ENCODE results near the gene CD48.
"Not testable (repeated sequence)": the region's sequence is repeated elsewhere in the genome, so short reads cannot be mapped to it uniquely, and the experiment has no call there.

The CD48 gene

DNA sequence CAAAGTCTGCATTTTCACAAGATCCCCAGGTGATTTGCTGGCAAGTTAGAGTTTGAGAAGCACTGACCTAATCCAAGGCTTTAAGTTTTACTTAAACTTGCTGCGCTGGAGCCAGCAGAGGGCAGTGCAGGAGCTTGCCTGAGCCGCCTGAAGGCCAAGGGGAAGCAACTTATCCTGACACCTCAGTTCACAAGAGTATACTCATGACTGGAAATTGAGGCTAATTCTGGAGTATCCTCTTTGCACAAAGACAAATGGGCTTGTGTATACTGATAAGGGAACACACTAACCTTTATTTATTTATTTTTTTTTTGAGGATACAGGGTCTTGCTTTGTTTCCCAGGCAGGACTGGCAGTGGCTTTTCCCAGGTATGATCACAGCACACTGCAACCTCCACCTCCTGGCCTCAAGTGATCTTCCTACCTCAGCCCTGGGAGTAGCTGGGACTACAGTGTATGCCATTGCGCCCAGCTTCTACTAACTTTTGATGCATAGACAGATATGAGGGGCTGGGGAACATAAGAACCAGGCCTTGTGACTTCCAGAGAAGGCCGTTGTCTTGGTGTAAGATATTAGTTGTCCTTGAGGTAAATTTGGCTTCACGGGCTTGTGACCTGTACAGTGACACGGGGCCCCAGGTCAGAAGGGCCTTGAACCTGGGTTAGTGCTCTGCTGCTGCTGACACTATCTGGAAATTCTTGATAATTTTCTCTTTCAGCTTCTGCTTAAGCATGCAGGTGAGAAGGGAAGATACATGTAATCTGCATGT lies 35.8 kb downstream of the CD48 start:
- peak; percentile 70 to 73 for ATAC-seq

DNA sequence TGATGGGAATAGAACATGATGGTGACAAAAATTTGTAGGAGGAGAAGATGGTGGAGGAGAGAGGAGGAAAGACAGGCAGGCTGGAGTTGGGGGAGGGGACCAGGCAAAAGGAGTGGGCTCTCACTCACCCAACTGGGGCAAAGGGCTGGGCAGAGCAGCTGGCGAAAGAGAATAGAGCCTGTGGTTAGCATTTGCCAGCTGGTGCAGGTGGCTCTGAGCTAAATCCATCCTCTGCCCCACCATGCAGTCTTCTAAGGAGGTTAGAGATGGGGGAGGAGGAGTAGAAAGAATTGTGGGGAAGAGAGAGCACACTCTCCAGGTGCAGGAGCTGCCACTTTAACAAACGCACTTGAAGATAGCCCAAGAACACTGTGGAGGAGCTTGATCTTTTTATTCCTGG lies 37.2 kb downstream of the CD48 start:
- no peak for ATAC-seq

DNA sequence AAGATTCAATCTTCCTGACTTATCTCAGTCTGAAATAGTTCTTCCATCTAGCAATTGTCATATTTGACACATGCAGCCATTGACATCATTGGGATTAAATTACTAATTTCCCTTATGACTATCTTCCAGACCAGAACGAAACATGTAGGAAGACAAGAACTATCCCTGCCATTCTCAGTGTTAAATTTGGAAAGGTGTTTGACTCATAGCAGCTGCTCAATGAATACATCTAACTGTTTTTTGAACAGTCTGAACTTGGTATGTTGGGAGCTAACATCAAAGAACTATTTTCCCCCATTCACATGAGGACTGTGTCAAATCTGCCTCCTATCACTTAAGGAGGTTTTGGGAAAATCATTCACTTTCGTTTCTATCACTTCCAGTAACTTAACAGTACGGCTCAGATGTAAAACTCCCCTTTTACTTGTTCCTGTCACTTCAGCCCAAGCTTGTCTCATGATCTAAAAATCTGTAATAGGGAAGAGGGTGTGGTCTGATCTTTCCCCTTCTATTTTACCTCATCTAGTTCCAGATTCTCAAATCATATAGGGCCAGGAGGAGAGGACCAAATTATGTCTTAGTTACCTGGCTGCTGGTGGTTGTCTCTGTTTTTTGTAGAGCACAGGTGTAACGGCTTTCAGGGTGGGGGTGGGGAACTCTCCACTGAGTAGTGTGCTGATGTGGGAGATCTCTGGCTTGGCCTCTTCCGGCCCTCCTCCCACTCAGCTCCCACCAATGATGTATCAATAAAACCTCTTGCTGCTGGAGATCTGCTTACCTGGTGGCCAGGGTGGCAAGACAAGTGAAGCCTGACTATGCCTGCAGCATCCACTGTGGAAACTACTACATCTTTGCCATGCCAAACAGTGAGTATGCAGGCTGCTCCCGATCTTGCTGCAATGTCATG lies 38.6 kb downstream of the CD48 start:
- peak; percentile 29 to 46 for ATAC-seq

DNA sequence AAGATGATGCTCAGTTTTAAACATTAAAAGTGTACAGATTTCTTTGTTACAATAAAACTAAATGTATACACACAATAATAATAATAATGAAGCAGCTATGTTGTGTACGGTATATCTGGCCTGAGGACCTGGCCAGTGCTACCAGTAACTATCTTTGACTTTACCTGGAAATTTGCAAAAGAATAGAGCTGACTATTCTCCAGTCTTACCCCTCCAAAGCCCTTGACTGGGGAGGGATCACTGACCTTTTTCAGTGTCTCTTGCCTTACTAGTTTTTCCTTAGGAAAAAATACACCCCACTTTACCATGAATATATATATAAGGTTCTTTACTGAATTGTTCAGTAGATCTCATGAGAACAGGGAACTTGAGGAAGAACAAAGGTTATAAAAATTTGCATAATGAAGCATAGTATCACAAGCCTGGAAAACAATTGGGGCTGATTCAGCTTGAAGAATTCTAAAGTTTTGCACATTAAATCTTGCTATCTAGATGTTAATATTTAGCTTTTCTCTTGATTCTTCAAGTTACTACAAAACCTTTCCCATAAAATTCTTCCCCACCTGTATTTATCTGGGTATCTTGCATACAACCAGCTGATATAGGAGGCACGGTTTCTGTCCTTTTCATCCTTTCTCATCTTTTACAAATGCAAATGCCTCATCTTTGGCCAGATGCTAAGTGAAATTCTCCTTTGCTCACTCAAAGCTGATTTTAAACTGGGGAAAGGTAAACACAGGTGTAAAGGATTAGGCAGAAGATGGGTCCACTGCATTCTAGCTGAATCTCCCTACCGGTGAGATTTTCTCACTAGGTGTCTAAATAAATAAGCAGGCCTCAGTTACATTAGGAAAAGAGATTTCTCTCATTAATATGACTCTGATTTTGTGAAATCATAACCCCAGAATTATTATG lies 39.8 kb downstream of the CD48 start:
- no peak for ATAC-seq

DNA sequence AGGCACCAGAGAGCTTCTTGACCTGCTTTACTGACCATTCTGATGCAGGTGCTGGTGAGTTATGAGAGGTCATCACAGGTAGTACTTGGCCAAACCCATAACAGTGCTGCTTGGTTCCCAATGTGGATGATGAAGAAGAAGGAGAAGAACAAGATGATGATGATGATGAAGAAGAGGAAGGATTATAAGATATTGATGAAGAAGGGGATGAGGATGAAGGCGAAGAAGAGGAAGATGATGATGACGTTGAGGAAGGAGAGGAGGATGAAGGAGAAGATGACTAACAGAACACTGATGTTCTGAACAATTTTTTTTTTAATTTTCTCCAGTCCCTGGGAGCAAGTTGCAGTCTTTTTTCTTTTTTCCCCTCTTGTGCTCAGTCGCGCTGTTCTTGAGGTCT lies 40.9 kb downstream of the CD48 start:
- ATAC-seq = no peak

DNA sequence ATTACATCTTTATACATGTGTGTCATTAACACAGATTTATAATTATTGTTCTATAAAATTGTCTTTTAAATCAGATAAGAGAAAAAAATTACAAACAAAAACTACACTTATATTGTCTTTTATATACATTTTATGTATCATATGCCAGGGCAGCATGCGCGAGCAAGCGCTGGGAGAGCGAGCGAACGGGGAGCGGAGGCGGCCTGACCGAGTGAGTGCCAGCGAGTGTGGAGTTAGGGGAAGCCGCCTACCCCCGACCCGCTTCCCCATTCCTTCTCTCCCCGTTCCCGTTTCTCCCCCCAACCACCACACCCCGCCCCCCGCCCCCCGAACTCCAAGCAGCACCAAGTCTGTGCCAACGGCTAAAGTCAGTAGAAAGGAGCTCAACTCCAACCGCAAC lies 41.8 kb downstream of the CD48 start:
- no peak for ATAC-seq

DNA sequence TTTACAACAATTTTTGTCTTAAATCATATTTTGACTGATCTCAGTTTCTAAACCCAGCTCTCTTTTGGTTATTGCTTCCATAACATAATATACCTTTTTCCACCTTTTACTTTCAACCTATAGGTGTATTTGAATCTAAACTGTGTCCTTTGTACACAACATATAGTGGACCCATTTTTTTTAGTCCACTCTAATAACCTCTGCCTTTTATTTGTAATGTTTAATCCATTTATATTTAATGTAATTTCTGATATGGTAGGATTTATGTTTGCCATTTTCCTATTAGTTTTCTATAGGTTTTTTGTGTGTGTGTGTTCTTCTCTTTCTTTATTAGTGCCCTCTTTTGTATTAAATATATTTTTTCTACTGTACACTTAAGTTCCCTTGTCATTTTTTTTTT lies 42.3 kb downstream of the CD48 start:
- ATAC-seq = no peak

DNA sequence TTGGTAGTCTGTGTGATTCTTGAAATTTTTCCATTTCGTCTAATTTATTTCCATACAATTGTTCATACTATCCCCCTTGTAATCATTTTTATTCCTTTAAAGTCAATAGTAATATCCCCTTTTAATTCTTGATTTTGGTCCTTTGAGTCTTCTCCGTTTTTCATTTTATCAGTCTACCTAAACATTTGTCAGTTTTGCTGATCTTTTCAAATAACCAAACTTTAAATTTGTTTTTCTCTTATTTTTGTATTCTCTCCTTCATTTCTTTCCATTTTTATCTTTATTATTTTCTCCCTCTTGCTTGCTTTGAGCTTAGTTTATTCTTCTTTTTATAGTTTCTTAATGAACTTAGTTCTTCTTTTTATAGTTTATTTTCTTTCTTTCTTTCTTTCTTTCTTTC lies 43.7 kb downstream of the CD48 start:
- no peak for ATAC-seq

DNA sequence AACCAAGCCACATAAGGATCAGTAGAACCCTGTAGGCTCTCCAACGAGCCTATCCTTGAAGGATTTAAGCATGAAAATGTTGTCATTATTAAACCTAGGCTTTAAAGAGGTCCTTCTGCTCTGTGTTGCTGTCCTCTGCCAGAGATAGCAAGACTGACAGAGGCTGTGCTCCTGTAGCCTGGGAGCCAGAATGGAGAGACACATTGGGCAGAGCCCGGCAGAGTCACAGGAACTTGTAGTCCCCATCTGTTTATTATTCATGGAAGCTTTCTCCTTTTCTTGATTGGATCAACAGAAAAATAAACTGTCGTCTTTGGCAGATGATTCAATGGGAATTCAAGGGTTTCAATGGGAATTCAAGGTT lies 45.6 kb downstream of the CD48 start:
- no peak for ATAC-seq

DNA sequence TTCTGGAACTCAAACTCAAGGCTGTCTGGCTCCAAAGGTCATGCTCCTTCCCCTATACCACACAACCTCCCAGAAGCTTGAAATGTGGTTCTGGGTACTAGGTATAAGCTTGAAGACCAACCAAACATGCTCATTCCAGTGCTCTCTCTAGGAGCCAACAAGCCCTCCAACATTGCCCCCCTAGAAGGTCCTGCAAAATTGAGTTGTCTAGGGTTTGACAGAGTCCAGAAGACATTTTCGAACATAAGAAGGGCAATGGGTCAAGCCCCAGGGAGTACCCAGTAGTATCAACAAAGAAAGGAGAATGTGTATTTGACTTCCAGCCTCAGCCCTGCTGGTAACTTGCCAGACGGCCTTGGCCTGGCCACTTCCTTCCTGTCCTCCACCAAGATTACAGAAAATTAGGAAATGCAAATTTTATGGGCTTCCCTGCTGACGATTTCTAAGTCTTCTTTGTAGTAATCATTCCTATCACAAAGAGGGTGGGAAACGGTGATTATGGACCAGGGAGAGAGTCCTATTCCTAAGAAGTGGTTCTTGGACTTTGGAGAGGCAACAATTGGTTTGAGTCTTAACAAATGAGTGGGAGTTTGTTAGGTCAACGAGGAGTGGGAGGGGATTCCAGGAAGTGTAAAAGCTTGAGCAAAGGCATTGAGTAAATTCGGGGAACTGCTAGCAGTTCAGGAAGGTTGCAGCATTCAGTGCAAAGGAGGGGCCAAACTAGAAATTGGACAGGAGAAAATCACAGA lies 46.1 kb downstream of the CD48 start:
- ATAC-seq = peak in 1 of 2 donors; percentile 31

DNA sequence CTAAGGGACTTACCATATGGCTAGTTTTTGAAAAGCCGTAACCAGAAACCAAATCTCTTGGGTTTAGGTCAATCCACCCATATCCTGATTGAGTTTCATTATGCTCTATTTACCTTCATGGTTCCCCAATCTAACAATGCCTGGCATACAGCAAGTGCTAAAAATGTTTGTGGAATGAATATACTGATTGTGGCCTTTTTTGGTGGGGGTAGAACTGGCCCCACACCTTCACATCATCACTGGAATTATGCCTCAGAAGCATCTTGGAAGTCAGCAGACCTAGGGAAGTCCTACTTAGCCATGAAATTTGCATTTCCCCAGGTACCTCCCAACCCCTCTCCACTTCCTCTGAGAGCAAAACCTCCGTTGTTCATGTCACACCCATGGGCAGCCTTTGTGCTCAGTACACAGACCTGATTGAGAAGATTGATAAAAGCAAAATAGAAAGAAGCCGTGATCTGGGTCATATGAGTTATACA lies 47.0 kb downstream of the CD48 start:
- ATAC-seq = peak; percentile 82 to 86

DNA sequence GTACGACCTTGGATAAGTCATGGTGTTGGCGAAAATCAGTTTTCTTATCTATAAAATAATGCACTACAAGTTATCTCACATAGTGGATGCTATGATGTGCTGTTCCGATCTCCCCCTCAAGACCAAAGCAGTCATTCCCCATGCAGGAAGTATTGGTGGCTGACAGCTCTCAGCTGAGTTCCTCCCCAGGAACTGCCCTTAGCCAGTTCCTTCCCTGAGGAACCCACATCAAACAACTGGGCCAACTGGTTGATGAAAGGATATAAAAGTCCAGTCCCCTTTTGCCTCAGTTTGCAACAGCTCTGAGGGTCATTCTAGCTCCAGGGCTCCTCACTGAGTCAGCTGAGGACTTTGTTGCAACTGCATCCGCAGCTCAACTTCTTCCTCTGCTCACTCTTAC lies 48.7 kb downstream of the CD48 start:
- no peak for ATAC-seq

DNA sequence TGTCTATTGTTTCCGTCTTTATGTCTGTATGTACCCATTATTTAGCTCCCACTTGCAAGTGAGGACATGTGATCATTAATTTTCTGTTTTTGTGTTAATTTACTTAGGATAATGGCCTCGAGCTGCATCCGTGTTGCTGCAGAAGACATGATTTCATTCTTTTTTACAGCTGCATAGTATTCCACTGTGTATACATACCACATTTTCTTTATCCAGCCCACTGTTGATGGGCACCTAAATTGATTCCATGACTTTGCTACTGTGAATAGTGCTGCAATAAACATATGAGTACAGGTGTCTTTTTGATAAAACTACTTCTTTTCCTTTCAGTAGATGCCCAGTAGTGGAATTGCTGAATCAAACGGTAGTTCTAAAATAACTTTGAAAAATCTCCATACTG lies 52.1 kb downstream of the CD48 start:
- ATAC-seq = no peak

DNA sequence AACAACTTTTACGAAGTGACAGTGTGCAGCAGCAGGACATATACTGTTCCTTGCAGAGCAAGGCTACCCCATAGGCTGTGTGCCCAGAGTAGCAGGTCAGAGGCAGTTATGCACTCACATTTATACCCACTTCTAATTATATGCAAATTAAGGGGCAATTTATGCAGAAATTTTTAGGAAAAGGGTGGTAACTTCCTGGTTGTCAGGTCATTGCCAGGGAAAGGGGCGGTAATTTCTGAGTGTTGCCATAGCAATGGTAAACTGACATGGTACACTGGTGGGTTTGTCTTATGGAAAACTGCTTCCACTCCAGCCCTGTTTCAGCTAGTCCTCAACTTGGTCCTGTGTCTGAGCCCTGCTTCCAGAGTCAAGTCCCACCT lies 52.8 kb downstream of the CD48 start:
- ATAC-seq = no peak

DNA sequence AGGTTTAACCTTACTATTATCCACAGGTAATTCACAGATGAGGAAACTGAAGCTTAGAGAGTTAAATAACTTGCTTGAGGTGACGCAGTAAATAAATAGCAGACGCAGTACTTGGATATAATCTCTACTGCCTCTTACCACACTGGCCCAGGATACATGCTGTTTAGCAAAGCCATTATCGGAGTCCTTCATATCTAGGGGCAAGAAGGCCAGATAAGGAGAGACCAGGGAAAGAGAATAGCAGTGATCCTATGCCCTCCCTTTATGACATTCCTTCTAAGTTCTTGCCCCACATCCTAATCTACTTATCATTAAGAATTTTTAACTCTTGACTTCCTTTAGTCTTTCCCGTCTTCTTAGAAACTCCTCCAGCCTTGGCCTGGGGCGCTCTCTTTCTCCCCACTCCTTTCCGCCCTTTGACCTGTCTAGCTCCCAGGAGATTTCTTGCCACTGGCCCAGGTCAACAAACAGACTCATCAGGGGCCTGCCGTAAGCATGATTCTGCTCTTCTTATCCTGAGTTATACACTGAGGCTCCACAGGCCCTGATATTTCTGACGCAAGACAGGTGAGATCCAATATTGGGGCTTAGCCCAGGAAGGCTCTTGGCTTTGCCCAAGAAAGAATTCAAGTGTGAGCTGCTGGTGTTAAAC lies 53.3 kb downstream of the CD48 start:
- ATAC-seq = no peak

DNA sequence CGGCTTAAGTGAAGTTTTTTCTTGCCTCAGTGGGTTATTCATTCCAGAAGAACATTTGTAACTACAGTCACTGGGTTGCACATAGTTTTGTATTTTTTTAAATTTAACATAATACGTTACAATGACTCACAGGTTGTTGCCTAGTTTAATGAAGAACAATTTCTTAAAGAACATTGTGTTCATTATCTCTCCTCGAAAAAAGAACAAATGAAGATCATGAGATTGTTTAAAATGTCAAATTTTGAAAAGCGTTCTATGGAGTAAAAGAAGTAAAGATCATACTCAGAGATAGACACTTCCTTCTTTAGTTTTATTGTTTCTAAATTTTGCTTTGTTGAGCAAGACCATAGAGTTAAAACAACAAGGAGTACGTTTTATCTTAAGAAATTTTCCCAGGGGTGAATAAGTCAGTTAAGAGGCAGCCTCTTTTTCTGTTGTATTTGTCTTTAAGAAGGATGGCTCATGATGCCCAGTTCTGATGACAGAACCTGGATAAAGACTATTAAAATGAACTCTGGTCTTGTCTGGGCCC lies 54.3 kb downstream of the CD48 start:
- ATAC-seq = peak; percentile 35 to 66

DNA sequence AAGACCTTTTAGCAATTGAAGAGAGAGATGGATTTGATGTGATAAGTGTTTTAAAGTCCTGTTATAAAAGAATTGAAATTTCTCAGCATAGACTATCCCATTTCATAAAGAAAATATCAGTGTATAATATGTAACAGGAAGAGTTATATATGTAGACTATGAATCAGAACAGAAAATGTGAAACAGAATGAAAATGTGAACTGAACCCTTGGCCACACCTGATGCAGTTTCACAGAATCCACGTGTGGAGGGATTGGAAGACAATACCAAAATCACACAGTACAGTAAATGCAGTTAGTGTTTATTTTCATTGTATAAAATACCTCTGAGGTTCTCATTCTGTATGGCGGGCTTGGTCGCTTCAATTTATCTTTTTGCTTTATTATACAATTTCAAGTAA lies 54.9 kb downstream of the CD48 start:
- peak; percentile 57 to 64 for ATAC-seq

DNA sequence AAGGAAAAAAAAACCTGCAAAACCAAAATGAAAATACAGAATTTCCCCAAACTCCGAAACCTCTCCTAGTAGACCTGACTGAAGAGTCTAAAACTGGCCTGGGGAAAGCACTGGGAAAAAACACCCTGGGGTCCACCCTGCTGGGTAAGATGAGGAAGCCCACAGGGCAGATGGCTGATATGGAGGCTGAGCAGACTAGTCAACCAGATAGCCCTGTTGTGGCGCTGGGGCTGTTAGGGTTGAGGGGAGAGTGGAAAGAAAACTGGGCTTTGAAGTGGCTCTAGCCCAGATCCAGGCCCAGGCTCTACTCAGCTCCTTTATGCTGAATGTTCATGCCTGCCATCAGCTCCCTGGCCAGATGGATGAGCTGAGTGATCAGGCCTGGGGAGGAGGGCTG lies 58.0 kb downstream of the CD48 start:
- peak in 1 of 2 donors; percentile 29 for ATAC-seq

DNA sequence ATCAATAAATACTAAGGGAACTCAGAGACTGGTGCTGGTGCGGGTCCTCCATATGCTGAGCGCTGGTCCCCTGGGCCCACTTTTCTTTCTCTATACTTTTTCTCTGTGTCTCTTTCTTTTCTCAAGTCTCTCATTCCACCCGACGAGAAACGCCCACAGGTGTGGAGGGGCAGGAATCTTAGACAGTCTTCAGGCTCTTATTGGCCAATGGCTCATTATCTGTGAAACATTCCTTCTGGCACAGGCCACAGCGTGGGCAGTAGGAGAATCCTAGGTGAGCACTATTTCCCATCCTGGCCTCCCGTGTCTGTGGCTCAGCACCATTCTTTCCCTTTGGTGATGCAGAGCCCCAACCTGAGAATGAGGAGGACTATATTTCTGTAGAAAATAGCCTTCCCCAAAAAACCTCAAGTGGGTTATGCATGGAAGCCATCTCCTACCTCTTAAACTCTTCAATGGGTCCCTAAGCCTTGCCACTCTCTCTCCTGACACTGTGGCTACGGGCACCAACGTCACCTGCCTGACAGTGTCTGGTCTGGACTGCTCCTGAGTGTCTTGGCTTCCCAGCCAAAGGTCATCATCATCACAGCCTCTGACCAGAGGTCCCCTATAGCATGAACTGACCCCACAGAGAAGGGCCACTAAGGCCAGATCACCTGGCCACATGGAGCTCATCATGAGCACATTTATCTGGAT lies 58.5 kb downstream of the CD48 start:
- no peak for ATAC-seq

DNA sequence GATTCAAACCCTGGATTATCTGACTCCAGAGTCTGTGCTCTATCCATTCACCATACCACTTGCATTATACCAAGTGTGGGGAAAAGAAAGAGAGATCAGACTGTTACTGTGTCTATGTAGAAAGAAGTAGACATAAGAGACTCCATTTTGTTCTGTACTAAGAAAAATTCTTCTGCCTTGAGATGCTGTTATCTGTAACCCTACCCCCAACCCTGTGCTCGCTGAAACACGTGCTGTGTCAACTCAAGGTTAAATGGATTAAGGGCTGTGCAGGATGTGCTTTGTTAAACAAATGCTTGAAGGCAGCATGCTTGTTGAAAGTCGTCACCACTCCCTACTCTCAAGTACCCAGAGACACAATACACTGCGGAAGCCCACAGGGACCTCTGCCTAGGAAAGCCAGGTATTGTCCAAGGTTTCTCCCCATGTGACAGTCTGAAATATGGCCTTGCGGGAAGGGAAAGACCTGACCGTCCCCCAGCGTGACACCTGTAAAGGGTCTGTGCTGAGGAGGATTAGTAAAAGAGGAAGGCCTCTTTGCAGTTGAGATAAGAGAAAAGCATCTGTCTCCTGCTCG lies 59.5 kb downstream of the CD48 start:
- ATAC-seq = not testable (repeated sequence)

Data from activated CD4-positive, CD25-positive, alpha-beta regulatory T cell treated with anti-CD3 and anti-CD28 coated beads, Interleukin-2, amount 50 U/mL, for 24 hours (primary cell).